Stimulated activated CD4-positive, alpha-beta T cell treated with anti-CD3 and anti-CD28 coated beads, Interleukin-1b, Interleukin-23, amount 100 ng/mL, for 4 hours (primary cell): ENCODE results near the gene C5orf63.
"Not testable (repeated sequence)": the region's sequence is repeated elsewhere in the genome, so short reads cannot be mapped to it uniquely, and the experiment has no call there.

ENCODE experiments used
- DNase-seq, 2 donors: peaks; one replicate each; pipeline ENCODE4 v3.0.0-alpha.2; 2020; ENCODE audit warnings: low read depth in 2 of 2

Gene C5orf63

DNA sequence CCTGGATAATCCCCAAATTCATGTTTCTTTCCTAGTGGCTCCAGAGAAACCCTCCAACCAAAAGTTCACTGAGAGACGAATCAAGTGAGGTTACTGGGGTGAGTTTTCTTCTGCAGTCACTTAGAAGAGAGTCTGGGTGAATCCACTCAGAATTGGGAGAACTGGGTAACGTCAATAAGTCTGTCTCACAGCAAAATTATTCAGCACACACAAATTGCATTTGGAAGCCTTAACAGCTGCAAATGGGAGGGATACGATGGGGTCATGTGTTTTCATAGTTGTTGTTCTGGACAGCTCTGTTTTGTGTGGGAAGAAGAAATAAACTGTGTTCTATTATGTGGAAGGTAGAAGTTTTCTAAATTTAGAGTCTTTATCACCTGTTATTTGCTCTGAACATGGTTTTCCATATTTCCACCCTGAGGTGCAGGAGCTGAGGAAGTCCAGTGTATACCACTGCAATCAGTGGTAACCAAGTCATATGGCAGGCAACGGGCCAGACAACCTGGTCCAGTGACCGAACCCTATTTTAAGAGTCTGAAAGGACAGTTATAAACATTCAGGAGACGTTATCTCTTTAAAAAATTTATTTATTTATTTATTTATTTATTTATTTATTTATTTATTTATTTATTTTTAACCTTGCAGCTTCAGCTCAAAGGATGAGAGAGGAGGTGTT is 64.9 kb downstream of the C5orf63 start:
- no peak for DNase-seq

DNA sequence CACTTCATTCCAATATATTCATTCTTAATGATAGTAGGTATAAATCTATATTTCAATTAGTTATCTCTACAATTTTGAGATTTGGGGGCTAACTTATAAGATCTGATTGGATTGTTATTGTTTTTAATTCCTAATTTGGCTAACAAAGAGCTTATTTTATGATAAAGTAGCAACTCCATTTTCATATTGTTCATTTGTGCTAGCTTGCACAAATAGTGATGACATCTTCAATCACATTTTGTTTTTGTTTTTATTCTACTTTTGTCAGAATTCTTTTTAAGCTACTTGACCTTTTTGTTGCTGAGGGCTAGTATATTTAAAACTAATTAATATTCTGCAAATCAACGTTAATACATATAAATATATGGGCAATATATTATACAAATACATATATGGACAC is 65.8 kb downstream of the C5orf63 start:
- DNase-seq = no peak

- DNase-seq = no peak
Measured at GRCh38 chr5:127006744-127007143, 66.6 kb downstream of the C5orf63 start.

DNA sequence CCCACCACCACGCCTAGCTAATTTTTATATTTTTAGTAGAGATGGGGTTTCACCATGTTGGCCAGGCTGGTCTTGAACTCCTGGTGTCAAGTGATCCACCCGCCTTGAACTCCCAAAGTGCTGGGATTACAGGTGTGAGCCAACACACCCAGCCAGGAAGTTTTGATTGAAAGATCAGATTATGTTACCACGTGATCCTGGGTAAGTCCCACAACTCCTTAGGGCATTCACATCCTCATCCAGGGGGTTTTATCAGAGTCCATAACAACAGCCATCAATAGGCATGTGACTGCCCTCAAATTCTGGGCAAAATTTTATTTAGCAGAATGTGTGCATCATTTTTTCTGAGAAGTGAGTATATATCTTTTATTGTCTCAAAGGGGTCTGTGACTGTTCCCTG is 68.0 kb downstream of the C5orf63 start:
- DNase-seq = not testable (repeated sequence)

GRCh38 chr5:127004721-127005120 is 68.6 kb downstream of the C5orf63 start:
- no peak for DNase-seq

GRCh38 chr5:127003798-127004495 is 69.4 kb downstream of the C5orf63 start:
- no peak for DNase-seq

DNA sequence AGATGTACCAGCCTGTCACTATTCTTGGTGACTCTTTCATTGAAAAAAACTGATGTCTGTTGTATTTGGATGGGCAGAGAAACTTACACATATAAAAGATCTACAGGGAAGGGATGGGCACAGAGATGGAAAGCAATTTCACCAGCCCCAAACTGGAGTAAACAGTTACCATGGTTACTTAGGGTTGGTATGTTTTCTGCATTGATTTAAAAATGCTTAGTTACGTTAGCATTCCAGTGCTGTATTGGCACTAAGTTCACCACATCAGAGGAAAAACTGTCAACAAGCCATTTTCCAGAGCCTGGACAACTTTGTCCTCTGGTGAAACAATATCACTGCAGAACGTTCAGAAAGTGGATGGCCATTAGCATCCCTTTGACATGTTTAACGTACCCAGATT is 70.9 kb downstream of the C5orf63 start:
- no peak for DNase-seq

GRCh38 chr5:127001621-127002296 is 71.5 kb downstream of the C5orf63 start:
- no peak for DNase-seq
